Left lung (tissue), 10 donors: ENCODE results near the gene PGA4. TPM values are rescaled to one million over a fixed set of nuclear protein-coding genes. Genes with fewer than 3 reads are reported as not detected.

ENCODE experiments used
- ATAC-seq: fragments of 200-7000 bp; cut with Tn5 transposase; one replicate; pipeline ENCODE4 v1.9.1; 2020; ENCODE audit warnings: moderate library complexity
- DNase-seq, 4 donors: peaks; one replicate each; pipeline ENCODE4 v3.0.0-alpha.2; 2013 to 2020
- H3K27ac ChIP-seq, 2 donors: fragments of 200-600 bp; sonication (generic) in 1 of 2; one replicate each; pipeline versions ENCODE4 v1.5.0 to v1.8.0; 2020 to 2021
- H3K27me3 ChIP-seq, 2 donors: fragments of 200-600 bp; sonication (generic) in 1 of 2; one replicate each; pipeline versions ENCODE4 v1.5.0 to v1.8.0; 2020 to 2021
- H3K36me3 ChIP-seq, 2 donors: fragments of 200-600 bp; sonication (generic) in 1 of 2; one replicate each; pipeline versions ENCODE4 v1.5.0 to v1.8.0; 2020 to 2021
- H3K4me1 ChIP-seq, 2 donors: fragments of 200-600 bp; one replicate each; pipeline ENCODE4 v1.8.0; 2021
- H3K4me3 ChIP-seq, 2 donors: fragments of 200-600 bp; sonication (generic) in 1 of 2; one replicate each; pipeline versions ENCODE4 v1.5.0 to v1.8.0; 2020 to 2021; ENCODE audit warnings: mild to moderate bottlenecking in 1 of 2
- H3K9me3 ChIP-seq, 2 donors: fragments of 200-600 bp; sonication (generic) in 1 of 2; one replicate each; pipeline versions ENCODE4 v1.5.0 to v1.8.0; 2020 to 2021
- CTCF ChIP-seq, 2 donors: fragments of 200-600 bp; sonication (generic) in 1 of 2; IDR thresholded peaks; one replicate each; pipeline versions ENCODE4 v1.5.0 to v1.8.0; 2021; ENCODE audit warnings: antibody characterized with exemption in 2 of 2
- intact Hi-C, 2 donors: fragments of 100-400 bp; cut with DNase I; formaldehyde crosslinking; loops; one replicate each; pipeline versions ENCODE4 v1.11.2 to v1.14.2; 2022
- polyA plus RNA-seq, 6 donors: library from polyadenylated mRNA; unstranded; fragments of 120-200 nt; gene quantifications; one replicate each; pipeline ENCODE4 v1.2.1, GENCODE V29; 2013; ENCODE audit not compliant: insufficient read length in 6 of 6
- total RNA-seq, 2 donors: library from RNA; stranded (reverse); fragmentation: NEBNext Ultra II Directional; extraction: Animal tissue kit (Norgen Biotek cat#: 25700); gene quantifications; one replicate each; pipeline ENCODE4 v1.2.1, GENCODE V29; 2021
- donor health status: DM: no; HTN: yes; CAD: no.
- donor health status: DM: no; HTN: no; CAD: no.

PGA4 gene
- total and polyA plus RNA-seq, 8 donors, result 0.41 to 1.0 (median 0.71) TPM; not detected in 3

DNA sequence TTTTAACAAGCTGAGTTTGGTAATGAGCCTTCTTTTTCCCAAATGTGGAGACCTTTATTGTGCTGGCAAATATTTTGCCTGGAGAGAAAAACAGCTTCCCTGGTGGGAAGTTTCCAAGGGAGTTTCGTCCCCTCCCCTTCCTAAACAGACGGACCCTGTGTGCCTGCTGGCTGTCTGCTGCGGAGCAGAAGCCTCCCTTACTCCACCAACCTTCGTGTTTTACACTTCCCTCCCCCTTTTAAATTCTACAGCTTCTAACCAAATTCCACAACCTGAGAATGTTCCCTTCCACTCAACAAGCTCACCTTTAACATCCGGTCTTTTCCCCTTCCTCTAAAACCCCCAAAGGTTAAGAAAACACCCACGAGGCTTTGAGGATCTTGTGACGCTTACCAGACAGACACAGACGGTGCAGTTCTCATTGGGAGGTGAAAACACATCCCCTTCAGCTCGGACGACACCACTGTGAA is 55.9 kb downstream of the PGA4 start:
- H3K27ac ChIP-seq, result no peak overlapping the region
- H3K9me3 ChIP-seq, result no peaks in the 10 kb centered on the region
- intact Hi-C loops, result no loop called here
- no peak for DNase-seq
- ATAC-seq, result no peak
- H3K27me3 ChIP-seq, result peaks cover 0 to 9% of the 10 kb centered on the region in 2 donors
- no peak for TF ChIP-seq CTCF (IDR thresholded peaks at IDR 0.05)
- no peak overlapping the region for H3K4me3 ChIP-seq
- no peaks in the 10 kb centered on the region for H3K4me1 ChIP-seq
- H3K36me3 ChIP-seq, result no peaks in the 10 kb centered on the region

DNA sequence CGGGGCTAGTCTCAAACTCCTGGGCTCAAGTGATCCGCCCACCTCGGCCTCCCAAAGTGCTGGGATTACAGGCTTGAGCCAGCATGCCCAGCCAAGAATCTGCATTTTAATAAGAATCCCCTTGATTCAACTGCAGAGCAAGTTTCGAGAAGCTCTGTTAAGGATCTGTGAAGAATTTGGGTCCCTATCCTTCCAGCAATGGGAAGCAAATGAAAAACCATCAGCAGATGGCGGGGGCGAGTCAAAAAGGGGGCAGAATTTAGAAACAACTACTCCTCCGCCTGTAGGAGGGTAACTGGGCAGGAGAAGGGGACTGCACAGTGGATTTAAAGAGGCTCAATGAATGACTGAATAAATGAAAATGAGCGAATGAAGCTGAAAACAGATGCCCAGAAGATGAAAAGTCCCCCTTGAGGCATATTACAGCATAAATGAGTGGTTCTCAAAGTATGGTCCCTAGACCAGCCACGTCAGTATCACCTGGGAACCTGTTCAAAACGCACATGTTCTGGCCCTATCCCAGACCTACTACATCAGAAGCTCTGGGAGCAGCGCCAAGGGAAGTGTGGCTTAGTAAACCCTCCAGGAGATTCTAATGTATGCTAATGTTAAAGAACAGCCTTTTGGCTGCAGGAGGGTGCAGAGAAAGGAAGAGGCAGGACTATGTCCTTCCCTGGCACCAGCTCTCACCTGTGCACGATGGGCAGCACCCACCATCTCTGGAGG is 58.0 kb downstream of the PGA4 start:
- no peak for TF ChIP-seq CTCF (IDR thresholded peaks at IDR 0.05)
- DNase-seq (no peak), ATAC-seq (peak; percentile 53)
- Histone ChIP-seq H3K9me3 (no peaks in the 10 kb centered on the region), H3K27me3 (peaks cover 0 to 9% of the 10 kb centered on the region in 2 donors), H3K4me1 (no peaks in the 10 kb centered on the region), H3K27ac (no peak overlapping the region), H3K36me3 (no peaks in the 10 kb centered on the region), H3K4me3 (no peak overlapping the region)
- intact Hi-C loops, result no loop called here

GRCh38 chr11:61280883-61281580 is 58.9 kb downstream of the PGA4 start:
- H3K27ac ChIP-seq, result no peak overlapping the region
- no peaks in the 10 kb centered on the region for H3K4me1 ChIP-seq
- no peaks in the 10 kb centered on the region for H3K9me3 ChIP-seq
- ATAC-seq (no peak), DNase-seq (no peak)
- H3K27me3 ChIP-seq, result peaks cover 0 to 9% of the 10 kb centered on the region in 2 donors
- intact Hi-C loops, result no loop called here
- no peak for TF ChIP-seq CTCF (IDR thresholded peaks at IDR 0.05)
- no peak overlapping the region for H3K4me3 ChIP-seq
- no peaks in the 10 kb centered on the region for H3K36me3 ChIP-seq

Other genes with a start within 250 kb of the PGA4 start
- gene CD5, start 119.9 kb upstream of the PGA4 start, total RNA-seq, result 1 to 10 TPM in 1 of 2 donors, under 1 TPM in 1; 0.79 to 4.0 TPM
- under 1 TPM; 0.20 to 0.51 (median 0.32) TPM for gene CD5, start 119.9 kb upstream of the PGA4 start, polyA plus RNA-seq
- gene VPS37C, start 60.9 kb upstream of the PGA4 start, total RNA-seq, result 10 to 100 TPM; 21.2 to 30.8 TPM
- 10 to 100 TPM; 14.7 to 19.3 (median 16.6) TPM for gene VPS37C, start 60.9 kb upstream of the PGA4 start, polyA plus RNA-seq
- under 1 TPM in 1 of 2 donors, not detected in 1; 0.34 TPM for gene PGA3, start 18.8 kb upstream of the PGA4 start, total RNA-seq
- under 1 TPM in 5 of 6 donors, not detected in 1; 0.11 to 0.45 (median 0.21) TPM for gene PGA3, start 18.8 kb upstream of the PGA4 start, polyA plus RNA-seq
- gene PGA5, start 18.8 kb downstream of the PGA4 start, total RNA-seq, result under 1 TPM in 1 of 2 donors, not detected in 1; 0.47 TPM
- under 1 TPM in 3 of 6 donors, not detected in 3; 0.30 to 0.44 (median 0.40) TPM for gene PGA5, start 18.8 kb downstream of the PGA4 start, polyA plus RNA-seq
- gene VWCE, start 73.0 kb downstream of the PGA4 start, total RNA-seq, result under 1 TPM; 0.55 TPM
- 1 to 10 TPM; 1.4 to 3.6 (median 2.2) TPM for gene VWCE, start 73.0 kb downstream of the PGA4 start, polyA plus RNA-seq
- gene DDB1, start 110.8 kb downstream of the PGA4 start, total RNA-seq, result 100 to 1,000 TPM; 140 to 163 TPM
- 100 to 1,000 TPM; 173 to 203 (median 187) TPM for gene DDB1, start 110.8 kb downstream of the PGA4 start, polyA plus RNA-seq
- gene TKFC, start 110.9 kb downstream of the PGA4 start, total RNA-seq, result 10 to 100 TPM; 48.1 to 48.5 TPM
- gene TKFC, start 110.9 kb downstream of the PGA4 start, polyA plus RNA-seq, result 10 to 100 TPM; 26.6 to 33.7 (median 31.4) TPM
- 10 to 100 TPM; 49.1 to 56.9 TPM for gene CYB561A3, start 139.5 kb downstream of the PGA4 start, total RNA-seq
- 10 to 100 TPM; 31.7 to 39.7 (median 34.9) TPM for gene CYB561A3, start 139.5 kb downstream of the PGA4 start, polyA plus RNA-seq
- 10 to 100 TPM; 37.5 to 50.5 TPM for gene TMEM138, start 140.0 kb downstream of the PGA4 start, total RNA-seq
- gene TMEM138, start 140.0 kb downstream of the PGA4 start, polyA plus RNA-seq, result 10 to 100 TPM; 40.6 to 48.1 (median 43.2) TPM
- gene TMEM216, start 170.2 kb downstream of the PGA4 start, total RNA-seq, result 10 to 100 TPM; 10.3 to 10.4 TPM
- 10 to 100 TPM; 30.6 to 36.6 (median 32.7) TPM for gene TMEM216, start 170.2 kb downstream of the PGA4 start, polyA plus RNA-seq
- 10 to 100 TPM; 56.2 to 70.1 TPM for gene CPSF7, start 207.6 kb downstream of the PGA4 start, total RNA-seq
- 100 to 1,000 TPM; 106 to 124 (median 117) TPM for gene CPSF7, start 207.6 kb downstream of the PGA4 start, polyA plus RNA-seq
- gene SDHAF2, start 207.8 kb downstream of the PGA4 start, total RNA-seq, result 10 to 100 TPM; 32.1 to 38.2 TPM
- gene SDHAF2, start 207.8 kb downstream of the PGA4 start, polyA plus RNA-seq, result 10 to 100 TPM; 37.6 to 48.9 (median 41.6) TPM